GM18951 (cell line): ENCODE measurements around the gene OLFM1.
"Not testable (repeated sequence)": the region's sequence is repeated elsewhere in the genome, so short reads cannot be mapped to it uniquely, and the experiment has no call there.

Experiments
- POLR2A ChIP-seq: IDR thresholded peaks from 4 replicates; pipeline ENCODE4 v1.6.1; 2011; ENCODE audit warnings: mild to moderate bottlenecking; ENCODE audit not compliant: insufficient read length, insufficient read depth; ENCODE audit errors: extremely low read depth
- in situ Hi-C: fragments of 300-500 bp; cut with MboI; formaldehyde crosslinking; loops from one replicate; pipeline ENCODE4 v1.12.0; 2022; ENCODE audit warnings: low sequenced_read_pairs, mixed read lengths, inconsistent platforms; ENCODE audit not compliant: unreplicated experiment

The OLFM1 gene

DNA sequence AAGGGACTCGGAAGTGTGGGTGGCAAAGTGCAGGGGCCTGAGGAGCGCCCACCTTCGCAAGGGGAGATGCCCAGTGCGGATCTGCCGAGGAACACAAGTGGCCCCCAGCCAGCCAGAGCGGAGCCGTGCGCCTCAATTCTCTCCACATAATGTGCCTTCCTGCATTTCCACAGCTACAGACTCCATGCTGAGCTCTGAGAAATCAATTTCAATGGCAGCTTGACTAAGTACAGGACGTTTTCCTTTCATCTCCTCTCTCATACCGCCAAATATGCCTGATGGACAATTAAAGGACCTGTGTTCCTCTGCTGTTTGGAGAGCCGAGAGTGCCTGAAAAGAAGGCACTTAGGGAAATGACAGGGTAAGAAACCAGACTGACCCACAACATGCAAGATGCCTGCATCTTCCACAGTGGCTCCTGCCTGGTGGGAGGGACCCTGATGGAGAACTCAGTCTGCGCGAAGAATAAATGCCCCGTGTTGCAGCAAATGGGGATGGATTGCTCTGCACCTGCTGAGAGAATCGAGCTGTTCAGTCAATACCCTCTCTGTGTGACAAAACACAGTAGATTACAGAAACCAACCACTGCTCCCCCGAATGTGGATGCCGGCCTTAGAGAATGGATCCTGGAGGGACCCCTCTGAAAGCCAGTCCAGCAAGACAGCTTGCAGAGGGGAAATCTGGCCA is 38.6 kb upstream of the OLFM1 start:
- in situ Hi-C loops: no loop called here
- TF ChIP-seq POLR2A: no peak

DNA sequence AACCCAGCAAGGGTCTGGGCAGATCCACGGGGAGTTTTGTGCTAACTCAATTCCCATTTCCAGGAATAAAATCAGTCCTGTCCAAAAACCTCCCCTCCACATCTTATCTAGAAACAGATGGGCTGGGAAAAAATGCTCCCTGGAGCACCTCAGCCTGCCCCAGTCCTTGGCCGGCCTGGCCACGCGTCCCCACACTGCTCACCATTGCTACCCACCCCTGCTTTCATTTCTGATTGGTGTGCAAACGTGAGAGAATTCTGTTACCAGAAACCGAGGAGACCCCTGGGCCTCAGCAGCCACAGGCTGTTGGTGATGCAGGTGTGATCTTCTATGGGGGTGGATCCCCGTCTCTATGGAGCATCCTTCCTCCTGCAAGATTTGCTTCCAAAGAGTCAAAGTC is 38.0 kb upstream of the OLFM1 start:
- in situ Hi-C loops: no loop called here
- no peak for TF ChIP-seq POLR2A

GRCh38 chr9:135050072-135050990 is 37.1 kb upstream of the OLFM1 start:
- in situ Hi-C loops: no loop called here
- TF ChIP-seq POLR2A: no peak

DNA sequence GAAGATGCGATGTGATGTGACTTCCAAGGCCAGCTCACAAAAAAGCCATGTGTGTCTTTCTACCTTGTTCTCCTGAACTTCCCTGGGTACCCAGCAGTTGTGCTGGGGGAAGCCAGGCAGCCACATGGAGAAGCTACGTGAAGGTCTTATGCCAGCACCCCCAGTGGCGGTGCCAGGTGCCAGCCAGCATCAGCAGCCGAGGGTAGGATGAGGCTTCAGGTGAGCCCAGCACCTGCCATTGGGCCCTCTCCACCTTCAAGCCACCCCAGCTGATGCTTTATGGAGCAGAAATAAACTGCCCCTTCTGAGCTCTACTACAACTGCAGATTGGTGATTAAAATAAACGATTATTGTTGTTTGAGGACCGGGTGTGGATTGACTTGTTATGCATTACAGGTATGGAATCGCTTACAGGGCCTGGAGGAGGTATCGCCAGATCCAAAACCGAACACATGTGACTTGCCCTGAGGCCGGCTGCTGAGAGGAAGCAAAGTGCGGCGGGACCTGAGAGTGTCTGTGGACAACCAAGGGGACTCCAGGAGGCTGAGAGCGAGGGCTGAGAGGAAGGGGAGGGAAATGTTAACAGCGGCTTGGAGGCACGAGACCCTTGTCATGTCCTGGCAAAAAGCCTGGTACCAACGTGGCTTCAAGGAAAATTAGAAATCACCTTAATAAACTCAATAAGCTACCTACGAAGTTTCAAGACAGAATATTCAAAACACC is 36.0 kb upstream of the OLFM1 start:
- in situ Hi-C loops: no loop called here
- no peak for TF ChIP-seq POLR2A

- TF ChIP-seq POLR2A: no peak
- in situ Hi-C loops: no loop called here
Observed at GRCh38 chr9:135053133-135053532, 34.3 kb upstream of the OLFM1 start.

DNA sequence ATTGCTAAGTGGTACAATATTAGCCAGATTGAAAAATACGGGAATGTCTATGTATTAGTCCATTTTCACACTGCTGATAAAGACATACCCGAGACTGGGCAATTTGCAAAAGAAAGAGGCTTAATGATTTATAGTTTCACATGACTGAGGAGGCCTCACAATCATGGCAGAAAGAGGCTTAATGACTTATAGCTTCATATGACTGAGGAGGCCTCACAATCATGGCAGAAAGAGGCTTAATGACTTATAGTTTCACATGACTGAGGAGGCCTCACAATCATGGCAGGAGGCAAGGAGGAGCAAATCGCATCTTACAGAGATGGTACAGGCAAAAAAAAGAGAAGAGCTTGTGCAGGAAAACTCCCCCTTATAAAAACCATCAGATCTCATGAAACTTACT is 32.3 kb upstream of the OLFM1 start:
- in situ Hi-C loops: no loop called here
- no peak for TF ChIP-seq POLR2A

GRCh38 chr9:135056541-135056940 is 30.9 kb upstream of the OLFM1 start:
- TF ChIP-seq POLR2A: no peak
- in situ Hi-C loops: no loop called here

- no peak for TF ChIP-seq POLR2A
- in situ Hi-C loops: no loop called here
Observed at GRCh38 chr9:135060461-135061116, 26.9 kb upstream of the OLFM1 start.

DNA sequence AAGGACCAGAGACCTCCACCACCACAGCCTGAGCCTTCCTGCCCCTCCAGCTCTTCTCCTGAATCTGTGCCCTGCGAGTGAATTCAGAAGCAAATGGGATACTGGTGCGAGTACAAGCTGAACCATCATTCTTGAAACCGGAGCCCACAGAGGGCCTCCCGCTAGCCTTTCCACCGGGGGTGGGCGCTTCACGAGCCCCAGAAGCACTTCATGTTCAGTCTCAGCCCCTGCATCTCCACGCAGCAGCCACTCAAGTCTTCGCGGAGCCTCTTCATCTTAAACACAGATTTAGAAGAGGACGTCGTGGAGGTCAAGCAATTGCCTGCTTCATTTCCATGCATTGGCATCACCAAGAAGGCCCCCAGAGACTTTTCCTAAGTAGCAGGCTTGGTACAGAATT is 26.0 kb upstream of the OLFM1 start:
- in situ Hi-C loops: no loop called here
- no peak for TF ChIP-seq POLR2A

- no peak for TF ChIP-seq POLR2A
- in situ Hi-C loops: no loop called here
Observed at GRCh38 chr9:135062254-135062653, 25.2 kb upstream of the OLFM1 start.

DNA sequence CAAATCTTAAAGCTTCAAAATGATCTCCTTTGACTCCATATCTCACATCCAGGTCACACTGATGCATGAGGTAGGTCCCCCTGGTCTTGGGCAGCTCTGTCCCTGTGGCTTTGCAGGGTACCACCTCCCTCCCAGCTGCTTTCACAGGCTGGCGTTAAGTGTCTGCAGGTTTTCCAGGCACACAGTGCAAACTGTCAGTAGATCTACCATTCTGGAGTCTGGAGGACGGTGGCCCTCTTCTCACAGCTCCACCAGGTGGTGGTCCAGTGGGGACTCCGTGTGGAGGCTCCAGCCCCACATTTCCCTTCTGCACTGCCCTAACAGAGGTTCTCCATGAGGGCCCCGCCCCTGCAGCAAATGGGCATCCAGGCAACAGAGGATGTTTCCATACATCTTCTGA is 24.0 kb upstream of the OLFM1 start:
- in situ Hi-C loops: not testable (repeated sequence)

- in situ Hi-C loops: not testable (repeated sequence)
Observed at GRCh38 chr9:135063888-135064287, 23.6 kb upstream of the OLFM1 start.

DNA sequence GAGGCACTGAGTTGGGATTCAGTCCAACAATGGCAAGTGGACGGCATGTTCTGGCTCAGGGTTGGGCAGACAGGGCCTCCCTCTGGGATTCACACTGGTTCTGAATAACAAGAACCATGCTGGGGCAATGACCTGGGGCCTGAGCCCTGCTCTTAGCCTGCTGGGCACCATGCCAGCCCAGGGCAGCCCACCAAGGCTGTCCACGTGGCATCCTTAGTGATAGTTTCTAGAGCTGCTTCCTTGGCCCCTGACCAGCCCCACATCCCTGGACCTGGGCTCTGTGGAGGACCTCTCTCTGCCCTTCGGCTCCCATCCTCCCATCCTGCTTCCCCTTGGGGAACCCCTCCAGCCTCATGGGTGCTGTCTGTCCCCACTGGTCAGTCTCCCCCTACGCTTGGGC is 22.3 kb upstream of the OLFM1 start:
- no peak for TF ChIP-seq POLR2A
- in situ Hi-C loops: no loop called here
